Prostate gland (tissue), 2 donors: ENCODE results near the gene IGSF8. TPM values are rescaled to one million over a fixed set of nuclear protein-coding genes. Genes with fewer than 3 reads are reported as not detected.
"Not testable (repeated sequence)": the region's sequence is repeated elsewhere in the genome, so short reads cannot be mapped to it uniquely, and the experiment has no call there.

ENCODE experiments used
- DNase-seq: peaks from one replicate; pipeline ENCODE4 v3.0.0-alpha.2; 2019; ENCODE audit warnings: low spot score
- H3K27ac ChIP-seq, 2 donors: fragments of 200-600 bp; sonication (generic); 2 replicates each; pipeline ENCODE4 v1.5.1; 2017 to 2019
- H3K27me3 ChIP-seq: fragments of 200-600 bp; sonication (generic); replicated peaks from 2 replicates; pipeline ENCODE4 v1.5.1; 2019; ENCODE audit not compliant: insufficient read depth
- H3K36me3 ChIP-seq, 2 donors: fragments of 200-600 bp; sonication (generic); 1 replicate in 1 of 2; 2 replicates in 1 of 2; pipeline versions ENCODE4 v1.5.1 to v1.8.1; 2017 to 2019
- H3K4me1 ChIP-seq: fragments of 200-600 bp; sonication (generic); replicated peaks from 2 replicates; pipeline ENCODE4 v1.5.1; 2019
- H3K4me3 ChIP-seq, 2 donors: fragments of 200-600 bp; sonication (generic); 2 replicates each; pipeline ENCODE4 v1.5.1; 2017 to 2019
- H3K9me3 ChIP-seq: fragments of 200-600 bp; sonication (generic); 2 replicates; pipeline ENCODE4 v1.5.1; 2017
- CTCF ChIP-seq, 4 experiments: fragments of 200-600 bp in 2 of 4; fragments of 450-650 bp in 2 of 4; sonication (generic) in 2 of 4; IDR thresholded peaks; 1 replicate in 3 of 4; 2 replicates in 1 of 4; pipeline ENCODE4 v1.5.1; 2016 to 2019; ENCODE audit warnings: antibody characterized with exemption in 4 of 4, mild to moderate bottlenecking in 2 of 4, moderate library complexity in 2 of 4
- POLR2A ChIP-seq: fragments of 450-650 bp; IDR thresholded peaks from one replicate; pipeline ENCODE4 v1.6.1; 2016; ENCODE audit warnings: antibody characterized with exemption, mild to moderate bottlenecking
- POLR2AphosphoS5 ChIP-seq: sonication (generic); formaldehyde crosslinking; IDR thresholded peaks from one replicate; pipeline ENCODE4 v1.6.1; 2017; ENCODE audit warnings: antibody characterized with exemption
- WGBS: methylation state at CpG from one replicate; pipeline ENCODE4 v1.1.5; 2018; 5-methylcytosine and 5-hydroxymethylcytosine counted together
- intact Hi-C: fragments of 100-400 bp; cut with DNase I; formaldehyde crosslinking; loops from one replicate; pipeline ENCODE4 v1.14.2; 2022
- total RNA-seq, 2 donors: library from RNA; depleted of rRNA; stranded (reverse); fragments of >200 nt; gene quantifications; one replicate each; pipeline ENCODE4 v1.1.0, GENCODE V29; 2016

IGSF8 gene
- total RNA-seq, 2 donors from 2014 or later: 35.9 to 101 TPM

DNA sequence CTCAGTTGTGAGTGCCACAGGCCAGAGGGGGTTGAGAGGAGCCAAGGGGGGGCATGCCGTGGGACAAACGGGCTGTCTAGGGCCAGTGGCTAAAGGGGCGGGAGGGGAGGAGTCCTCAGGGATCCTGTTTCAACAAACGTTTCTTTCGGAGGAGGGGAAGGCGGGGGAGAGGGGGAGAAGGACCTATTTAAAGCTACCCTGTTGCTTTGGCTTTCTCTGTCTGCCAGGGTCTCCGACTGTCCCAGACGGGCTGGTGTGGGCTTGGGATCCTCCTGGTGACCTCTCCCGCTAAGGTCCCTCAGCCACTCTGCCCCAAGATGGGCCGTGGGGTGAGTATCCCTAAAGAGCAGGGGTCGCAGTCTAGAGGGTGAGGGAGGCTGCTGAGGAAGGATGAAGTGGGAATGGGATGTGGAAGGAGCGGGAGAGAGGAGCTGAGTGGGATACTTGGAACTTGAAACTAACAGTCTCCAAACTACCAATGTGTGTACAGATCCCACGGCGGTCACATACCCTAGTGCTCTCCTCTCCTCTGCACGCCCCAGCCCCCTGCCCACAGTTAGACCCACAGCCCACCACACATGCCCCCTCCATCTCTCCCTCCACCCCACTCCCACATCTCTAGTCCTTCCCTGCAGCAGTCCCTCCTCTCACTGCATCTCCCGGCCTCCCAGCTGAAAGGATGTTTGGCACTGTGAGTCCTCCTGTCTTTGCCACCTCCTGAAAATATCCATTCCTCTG, 17.3 kb upstream of the IGSF8 start, which contains the start of gene ATP1A2:
TSS of gene ATP1A2 (plus strand) at position 215 of the 738 bp plus-strand sequence. CDS start at position 318, 103 bp downstream.
- no peaks in the 10 kb centered on the region for H3K9me3 ChIP-seq
- H3K27ac ChIP-seq: peak within 1 kb of the TSS; percentile 40 to 44
- peak within 1 kb of the TSS; percentile 12 to 17 for H3K4me3 ChIP-seq
- H3K27me3 ChIP-seq: no peaks in the 10 kb centered on the region
- H3K4me1 ChIP-seq: no peaks in the 10 kb centered on the region
- H3K36me3 ChIP-seq: no peaks in the 10 kb centered on the region
- WGBS: 33% methylated on average over 16 of the region's 16 CpGs
- TF ChIP-seq POLR2A (no peak), POLR2AphosphoS5 (no peak), CTCF (IDR thresholded peaks at IDR 0.05) (no peak)
- no peak for DNase-seq
- intact Hi-C loops: no loop called here

DNA sequence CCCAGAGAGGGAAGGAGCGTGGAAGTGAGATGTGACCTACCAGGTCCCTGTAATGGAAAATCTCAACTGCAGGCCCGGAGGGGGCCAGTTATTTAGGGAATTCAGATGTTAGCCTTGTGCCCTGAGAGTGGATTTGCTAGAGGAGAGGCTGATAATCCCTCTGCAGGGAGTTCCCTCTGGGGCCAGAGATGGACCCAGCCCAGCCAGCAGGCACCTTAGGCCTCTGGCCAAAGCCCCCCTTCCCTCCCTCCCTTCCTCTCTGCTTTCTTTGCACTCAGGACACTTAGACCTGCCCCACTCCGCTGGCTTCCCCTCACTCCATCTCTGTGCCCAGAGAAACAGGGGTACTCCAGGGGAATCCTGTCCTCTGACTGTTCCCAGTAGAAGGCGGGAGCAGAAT, 15.7 kb upstream of the IGSF8 start:
- intact Hi-C loops: no loop called here
- no peak for DNase-seq
- Histone ChIP-seq H3K9me3 (no peaks in the 10 kb centered on the region), H3K4me3 (no peak overlapping the region), H3K27ac (no peak overlapping the region), H3K27me3 (no peaks in the 10 kb centered on the region), H3K36me3 (no peaks in the 10 kb centered on the region), H3K4me1 (no peaks in the 10 kb centered on the region)
- TF ChIP-seq POLR2AphosphoS5 (no peak), POLR2A (no peak), CTCF (IDR thresholded peaks at IDR 0.05) (no peak)
- WGBS: 81% methylated on average over 4 of the region's 4 CpGs

DNA sequence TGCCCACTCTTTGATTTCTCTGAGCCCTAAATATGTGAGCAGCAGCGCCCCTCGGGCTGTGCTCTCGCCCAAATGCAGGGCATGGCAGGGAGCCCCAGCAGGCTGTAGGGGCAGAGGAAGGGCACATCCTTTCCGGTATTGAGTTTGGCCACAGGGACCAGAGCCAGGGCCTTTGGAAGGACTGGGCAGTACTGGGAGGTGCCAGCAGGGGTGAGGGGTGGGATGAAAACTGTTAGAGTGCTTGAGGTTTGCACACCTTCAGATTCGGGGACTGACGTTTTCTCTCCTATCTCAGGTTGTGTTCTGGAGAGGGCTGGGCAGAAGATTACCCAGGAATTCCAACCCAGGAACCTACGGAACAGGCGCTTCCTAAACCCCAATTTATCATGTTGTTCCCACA, 15.0 kb upstream of the IGSF8 start:
- Histone ChIP-seq H3K36me3 (no peaks in the 10 kb centered on the region), H3K4me1 (no peaks in the 10 kb centered on the region), H3K27ac (no peak overlapping the region), H3K27me3 (no peaks in the 10 kb centered on the region), H3K4me3 (no peak overlapping the region), H3K9me3 (no peaks in the 10 kb centered on the region)
- intact Hi-C loops: no loop called here
- WGBS: 82% methylated on average over 8 of the region's 8 CpGs
- TF ChIP-seq POLR2A (no peak), POLR2AphosphoS5 (no peak), CTCF (IDR thresholded peaks at IDR 0.05) (no peak)
- DNase-seq: no peak

DNA sequence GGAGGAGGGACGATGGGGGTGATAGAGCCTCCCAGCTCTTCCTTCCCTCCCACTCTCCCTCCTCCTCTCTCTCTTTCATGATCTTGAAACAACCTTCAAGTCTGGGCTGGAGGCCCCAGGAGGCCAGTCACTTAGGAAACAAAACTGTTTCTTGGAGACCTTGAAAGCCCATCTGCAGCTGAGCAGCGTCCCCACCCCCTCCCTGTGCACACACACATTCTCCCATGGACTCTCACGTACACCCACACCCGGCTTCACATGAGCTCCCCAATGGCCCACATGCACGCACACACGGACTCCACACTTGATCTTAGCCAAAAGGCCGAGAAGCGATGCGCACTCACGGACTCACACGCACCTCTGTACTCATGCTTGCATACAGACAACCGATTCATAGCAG, 13.9 kb upstream of the IGSF8 start:
- 87% methylated on average over 12 of the region's 12 CpGs for WGBS
- TF ChIP-seq POLR2AphosphoS5 (no peak), POLR2A (no peak), CTCF (IDR thresholded peaks at IDR 0.05) (no peak)
- Histone ChIP-seq H3K4me1 (no peaks in the 10 kb centered on the region), H3K27me3 (no peaks in the 10 kb centered on the region), H3K4me3 (no peak overlapping the region), H3K9me3 (no peaks in the 10 kb centered on the region), H3K27ac (no peak overlapping the region), H3K36me3 (no peaks in the 10 kb centered on the region)
- DNase-seq: no peak
- intact Hi-C loops: no loop called here

DNA sequence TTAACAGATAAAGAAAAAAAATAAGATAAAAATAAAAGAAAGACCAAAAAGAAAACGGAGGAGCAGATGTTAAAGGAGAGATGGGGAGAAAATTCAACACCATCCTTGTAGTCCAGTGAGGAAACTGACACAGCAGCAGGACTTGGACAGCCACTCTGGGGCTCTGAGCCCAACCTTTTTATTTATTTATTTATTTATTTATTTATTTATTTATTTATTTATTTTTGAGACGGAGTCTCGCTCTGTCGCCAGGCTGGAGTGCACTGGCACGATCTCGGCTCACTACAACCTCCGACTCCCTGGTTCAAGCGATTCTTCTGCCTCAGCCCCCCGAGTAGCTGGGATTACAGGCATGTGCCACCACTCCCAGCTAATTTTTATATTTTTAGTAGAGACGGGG, 13.0 kb upstream of the IGSF8 start:
- DNase-seq, H3K27me3 ChIP-seq, H3K4me1 ChIP-seq, intact Hi-C loops, H3K27ac ChIP-seq, H3K9me3 ChIP-seq, H3K36me3 ChIP-seq, H3K4me3 ChIP-seq: not testable (repeated sequence)
- 91% methylated on average over 10 of the region's 10 CpGs for WGBS
